ENCODE results near the gene RIN1.

RIN1 gene

DNA sequence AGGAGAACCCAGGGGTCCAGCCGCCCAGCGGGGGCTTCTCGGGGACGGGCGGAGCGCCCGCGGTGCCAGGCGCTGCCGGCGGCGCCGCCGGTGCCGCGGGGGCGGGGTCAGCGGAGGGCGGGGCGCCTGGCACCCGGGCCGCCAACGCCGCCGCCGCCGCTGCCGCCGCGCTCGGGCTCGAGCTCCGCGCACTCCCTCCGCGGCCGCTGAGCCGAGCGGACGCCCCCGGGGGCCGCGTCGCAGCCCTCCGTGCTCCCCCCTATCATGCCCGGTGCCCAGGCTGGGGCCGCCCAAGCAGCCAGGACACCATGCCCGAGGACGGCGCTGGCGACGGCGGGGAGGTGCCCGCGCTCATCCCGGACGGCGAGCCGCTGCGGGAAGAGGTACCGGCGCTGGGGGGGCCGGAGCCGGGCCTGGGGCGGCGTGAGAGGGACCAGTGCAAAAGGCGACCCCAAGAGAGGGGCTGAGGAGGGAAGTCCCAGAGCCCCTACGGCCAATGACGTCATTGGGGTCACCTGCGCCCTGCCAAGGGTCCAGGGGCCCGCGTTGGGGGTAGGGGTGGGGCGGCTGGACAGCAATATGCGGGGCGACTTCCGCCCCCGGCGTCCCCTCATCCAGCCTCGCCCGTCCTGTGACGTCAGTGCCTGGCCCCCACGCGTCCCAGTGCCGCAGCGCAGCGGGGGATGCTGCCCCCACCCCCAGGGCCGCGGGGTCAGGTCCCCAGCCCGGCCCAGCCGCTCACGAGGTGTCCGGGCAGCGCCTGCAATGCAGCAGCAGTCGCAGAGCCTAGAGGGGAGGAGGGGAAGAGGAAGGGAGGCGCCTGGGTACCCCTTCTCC, 44.3 kb downstream of the RIN1 start, which contains the start of gene TMEM151A:
Gene TMEM151A (plus strand): TSS at position 189 of the 837 bp plus-strand sequence. CDS start 120 bp downstream, at position 309.
- TF ChIP-seq, protein P1, sequence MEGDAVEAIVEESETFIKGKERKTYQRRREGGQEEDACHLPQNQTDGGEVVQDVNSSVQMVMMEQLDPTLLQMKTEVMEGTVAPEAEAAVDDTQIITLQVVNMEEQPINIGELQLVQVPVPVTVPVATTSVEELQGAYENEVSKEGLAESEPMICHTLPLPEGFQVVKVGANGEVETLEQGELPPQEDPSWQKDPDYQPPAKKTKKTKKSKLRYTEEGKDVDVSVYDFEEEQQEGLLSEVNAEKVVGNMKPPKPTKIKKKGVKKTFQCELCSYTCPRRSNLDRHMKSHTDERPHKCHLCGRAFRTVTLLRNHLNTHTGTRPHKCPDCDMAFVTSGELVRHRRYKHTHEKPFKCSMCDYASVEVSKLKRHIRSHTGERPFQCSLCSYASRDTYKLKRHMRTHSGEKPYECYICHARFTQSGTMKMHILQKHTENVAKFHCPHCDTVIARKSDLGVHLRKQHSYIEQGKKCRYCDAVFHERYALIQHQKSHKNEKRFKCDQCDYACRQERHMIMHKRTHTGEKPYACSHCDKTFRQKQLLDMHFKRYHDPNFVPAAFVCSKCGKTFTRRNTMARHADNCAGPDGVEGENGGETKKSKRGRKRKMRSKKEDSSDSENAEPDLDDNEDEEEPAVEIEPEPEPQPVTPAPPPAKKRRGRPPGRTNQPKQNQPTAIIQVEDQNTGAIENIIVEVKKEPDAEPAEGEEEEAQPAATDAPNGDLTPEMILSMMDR (IDR thresholded peaks at IDR 0.05) = no peak

DNA sequence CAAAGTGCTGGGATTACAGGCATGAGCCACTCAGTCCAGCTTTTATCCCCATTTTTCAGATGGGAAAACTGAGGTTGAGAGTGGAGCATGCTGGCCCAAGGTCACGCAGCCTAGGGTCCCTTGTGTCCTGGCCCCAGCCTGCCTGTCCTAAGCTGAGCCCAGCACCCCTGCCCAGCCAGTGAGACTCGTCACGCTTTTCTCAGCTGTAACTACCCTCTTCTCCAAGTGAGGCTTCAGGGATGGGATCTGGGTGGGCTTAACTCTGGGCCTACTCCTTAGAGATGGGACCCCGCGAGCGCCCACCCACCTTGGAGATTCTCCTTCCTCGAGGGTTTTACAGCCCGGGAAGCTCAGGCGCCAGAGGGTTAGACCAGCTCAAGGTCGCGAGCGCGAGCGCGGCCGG, 44.9 kb downstream of the RIN1 start:
- TF ChIP-seq, protein P1 (IDR thresholded peaks at IDR 0.05) = no peak

DNA sequence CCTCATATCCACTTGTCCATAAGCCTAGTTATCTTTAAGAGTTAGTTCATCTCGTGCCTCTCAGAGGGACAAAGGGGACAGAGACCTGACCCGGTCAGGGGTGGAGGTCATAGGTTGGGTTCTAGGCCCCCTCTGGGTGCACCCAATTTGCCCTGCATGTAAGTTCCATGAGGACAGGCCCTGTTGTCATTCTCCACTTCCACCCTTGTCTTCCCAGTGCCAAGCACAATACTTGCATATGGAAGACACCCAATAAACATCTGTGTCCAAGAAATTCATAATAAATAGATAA, 46.0 kb downstream of the RIN1 start:
- TF ChIP-seq, protein P1 (IDR thresholded peaks at IDR 0.05) = no peak

DNA sequence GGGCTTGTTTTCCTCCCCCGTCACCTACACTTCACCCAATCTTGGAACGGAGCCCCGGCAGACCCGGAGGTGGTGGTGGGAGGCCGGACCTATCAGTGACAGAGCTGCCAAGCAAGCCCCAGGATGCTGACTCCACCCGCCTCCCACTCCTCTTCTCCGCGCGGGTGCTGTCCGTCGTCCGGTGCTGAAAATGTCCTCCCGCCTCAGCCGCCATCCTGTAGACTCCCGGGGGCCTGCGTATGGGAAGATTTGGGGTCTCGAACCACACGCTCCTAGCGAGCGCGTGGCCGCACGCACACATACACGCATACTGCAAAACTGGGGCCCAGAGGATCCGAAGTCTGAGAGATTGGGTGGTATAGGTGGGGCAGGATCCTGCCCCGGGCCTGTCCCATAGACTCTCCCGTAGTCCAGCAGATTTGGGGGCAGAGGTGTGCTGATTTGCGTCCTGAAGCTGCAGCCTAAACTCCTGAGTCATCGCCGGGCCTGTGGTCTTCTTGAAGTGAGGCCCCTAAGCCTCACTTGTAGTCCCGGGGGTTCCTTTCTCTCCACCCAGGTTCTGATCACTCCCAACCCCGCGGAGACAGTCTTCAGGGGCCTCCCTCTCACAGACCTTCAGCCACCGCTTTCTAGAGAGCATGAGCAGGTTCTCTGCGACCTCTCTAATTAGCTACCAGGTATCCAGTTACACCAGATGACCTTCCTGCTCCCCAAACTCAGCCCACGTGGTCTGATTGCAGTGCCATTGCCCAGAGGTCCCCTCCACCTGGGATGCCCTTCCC, 46.5 kb downstream of the RIN1 start:
- TF ChIP-seq, protein P1 (IDR thresholded peaks at IDR 0.05) = no peak

DNA sequence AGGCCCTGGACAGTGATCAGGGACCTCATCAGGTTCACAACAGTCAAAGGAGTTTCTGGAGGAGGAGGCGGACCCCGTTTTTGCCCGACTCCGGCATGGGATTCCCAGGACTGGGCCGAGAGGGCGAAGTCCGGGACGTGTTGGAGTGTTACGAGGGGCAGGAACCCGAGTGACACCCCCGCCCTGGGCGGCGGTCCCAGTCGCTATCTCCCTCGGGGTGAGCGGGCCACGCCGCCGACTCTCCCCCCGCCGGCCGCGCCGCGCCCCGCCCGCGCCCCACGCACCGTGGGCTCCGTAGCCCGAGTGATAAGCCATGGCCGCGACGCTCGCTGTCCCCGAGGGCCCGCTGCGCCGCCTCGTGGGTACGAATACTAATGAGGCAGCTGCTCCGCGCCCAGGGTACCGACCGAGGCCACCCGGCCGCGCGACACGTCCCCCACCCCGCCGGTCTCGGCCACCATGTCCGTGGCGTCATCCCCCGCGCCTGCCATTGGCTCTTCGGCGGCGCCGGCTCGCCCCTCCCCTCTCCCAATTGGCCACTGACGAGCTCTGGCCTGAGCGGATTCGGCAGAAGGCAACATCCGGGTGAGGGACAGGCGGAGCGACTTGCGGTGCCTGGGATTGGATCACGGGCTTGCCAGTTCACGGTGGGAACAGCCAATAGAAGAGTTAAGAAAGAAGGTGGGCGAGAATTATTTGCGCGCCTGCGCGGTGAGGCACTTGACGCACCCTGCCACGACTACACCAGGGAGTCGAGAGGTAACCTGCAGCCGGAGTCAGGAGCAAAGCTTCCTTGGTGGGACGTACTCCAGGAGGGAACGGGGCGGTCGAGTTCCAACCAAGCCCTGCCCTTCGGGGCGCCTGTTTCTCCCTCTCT, 47.3 kb downstream of the RIN1 start, which contains the start of gene YIF1A:
Gene YIF1A (minus strand): TSS at position 473 of the 877 bp plus-strand sequence. CDS start 158 bp downstream, at position 315.
- TF ChIP-seq, protein P1 (IDR thresholded peaks at IDR 0.05) = no peak

DNA sequence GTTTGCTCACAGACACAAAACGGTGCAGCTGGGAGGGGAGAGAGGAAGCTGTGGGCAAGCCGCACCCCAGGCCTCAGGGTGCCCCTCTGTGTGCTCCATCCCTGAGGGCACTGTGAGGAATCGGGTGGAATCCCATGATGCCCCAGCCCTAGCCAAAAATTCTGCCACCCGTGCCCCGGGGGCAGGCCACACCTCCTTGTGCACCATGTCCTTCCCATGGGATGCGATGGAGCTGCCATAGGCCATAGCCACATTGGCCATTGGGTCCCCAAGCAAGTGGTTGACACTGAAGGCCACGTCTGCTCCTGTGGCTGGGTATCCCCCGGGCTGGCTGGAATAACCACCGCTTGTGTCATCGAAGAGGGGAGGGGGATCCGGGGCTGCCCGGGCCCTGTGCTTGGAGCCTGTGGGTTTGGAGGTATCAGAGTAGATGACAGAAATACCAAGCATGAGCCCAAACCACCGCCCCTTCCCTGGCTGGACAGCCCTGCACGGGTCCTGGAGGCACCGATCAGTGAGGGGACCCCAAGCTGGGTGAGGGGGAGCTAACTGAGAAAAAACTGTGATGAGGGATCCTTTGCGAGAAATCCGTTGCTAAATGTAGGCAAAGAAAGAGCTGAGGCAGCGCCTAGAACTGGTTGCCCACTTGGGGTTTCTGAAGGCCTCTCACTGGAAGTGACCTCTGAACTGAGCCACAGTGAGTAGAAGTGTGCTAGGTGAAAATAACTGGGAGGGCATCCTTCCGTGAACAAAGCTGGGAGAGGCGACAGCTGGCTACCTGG, 48.2 kb downstream of the RIN1 start:
- TF ChIP-seq, protein P1 (IDR thresholded peaks at IDR 0.05) = no peak
